Mesothelial cell of epicardium (in vitro differentiated cells): Measurements from ENCODE around the gene PRKG1. TPM values are rescaled to one million over a fixed set of nuclear protein-coding genes. Genes with fewer than 3 reads are reported as not detected.

Experiments
- DNase-seq, 2 experiments: peaks; one replicate each; pipeline ENCODE4 v3.0.0; 2021; ENCODE audit warnings: low spot score in 2 of 2; ENCODE audit not compliant: unreplicated experiment in 2 of 2
- H3K27ac Mint-ChIP-seq: 2 replicates; pipeline ENCODE4 v1.8.0; 2021; ENCODE audit warnings: mixed read lengths
- H3K27me3 Mint-ChIP-seq: 2 replicates; pipeline ENCODE4 v1.8.0; 2021; ENCODE audit warnings: low read depth, mixed read lengths
- H3K36me3 Mint-ChIP-seq: 2 replicates; pipeline ENCODE4 v1.8.0; 2021; ENCODE audit warnings: mixed read lengths
- H3K4me1 Mint-ChIP-seq: 2 replicates; pipeline ENCODE4 v1.8.0; 2021; ENCODE audit warnings: mixed read lengths
- H3K4me3 Mint-ChIP-seq: 2 replicates; pipeline ENCODE4 v1.8.0; 2021; ENCODE audit warnings: mild to moderate bottlenecking, moderate library complexity, mixed read lengths
- H3K9me3 Mint-ChIP-seq: 2 replicates; pipeline ENCODE4 v1.8.0; 2021; ENCODE audit warnings: mixed read lengths
- total RNA-seq: library from RNA; stranded (reverse); gene quantifications from 3 replicates; pipeline ENCODE4 v1.2.1, GENCODE V29; 2021
- TF ChIP-seq, protein P1 (sequence below): fragments of 200-600 bp; sonication (generic); IDR thresholded peaks from one replicate; pipeline ENCODE4 v1.5.0; 2021; ENCODE audit warnings: antibody characterized with exemption; ENCODE audit not compliant: unreplicated experiment

PRKG1 gene
- total RNA-seq, 1 donor from 2014 or later: 37.0 TPM

DNA sequence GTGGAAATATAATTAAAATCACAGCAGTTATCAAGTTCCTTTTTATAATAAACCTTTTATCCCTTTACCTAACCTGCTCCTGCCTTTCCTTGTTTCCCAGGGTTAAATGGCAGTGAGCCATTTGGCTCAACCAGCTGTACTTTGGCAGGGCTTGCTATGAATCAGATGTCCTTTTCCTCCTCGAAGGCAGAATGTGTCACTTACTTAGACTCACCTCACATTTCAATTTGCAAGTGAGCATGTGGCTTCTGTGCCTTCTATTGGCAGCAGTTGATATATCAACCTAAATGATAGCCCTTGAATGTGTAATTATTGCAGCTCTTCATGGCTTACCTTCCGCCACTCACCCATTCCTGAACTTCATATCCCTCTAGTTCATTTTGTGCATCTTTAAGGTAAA lies 323.4 kb downstream of the PRKG1 start:
- Mint-ChIP-seq H3K27me3 (no peaks in the 10 kb centered on the region), H3K27ac (peak overlapping the region; percentile 41), H3K9me3 (no peaks in the 10 kb centered on the region), H3K36me3 (no peaks in the 10 kb centered on the region), H3K4me1 (peaks cover 9% of the 10 kb centered on the region), H3K4me3 (no peak overlapping the region)
- no peak for DNase-seq
- TF ChIP-seq, protein P1, sequence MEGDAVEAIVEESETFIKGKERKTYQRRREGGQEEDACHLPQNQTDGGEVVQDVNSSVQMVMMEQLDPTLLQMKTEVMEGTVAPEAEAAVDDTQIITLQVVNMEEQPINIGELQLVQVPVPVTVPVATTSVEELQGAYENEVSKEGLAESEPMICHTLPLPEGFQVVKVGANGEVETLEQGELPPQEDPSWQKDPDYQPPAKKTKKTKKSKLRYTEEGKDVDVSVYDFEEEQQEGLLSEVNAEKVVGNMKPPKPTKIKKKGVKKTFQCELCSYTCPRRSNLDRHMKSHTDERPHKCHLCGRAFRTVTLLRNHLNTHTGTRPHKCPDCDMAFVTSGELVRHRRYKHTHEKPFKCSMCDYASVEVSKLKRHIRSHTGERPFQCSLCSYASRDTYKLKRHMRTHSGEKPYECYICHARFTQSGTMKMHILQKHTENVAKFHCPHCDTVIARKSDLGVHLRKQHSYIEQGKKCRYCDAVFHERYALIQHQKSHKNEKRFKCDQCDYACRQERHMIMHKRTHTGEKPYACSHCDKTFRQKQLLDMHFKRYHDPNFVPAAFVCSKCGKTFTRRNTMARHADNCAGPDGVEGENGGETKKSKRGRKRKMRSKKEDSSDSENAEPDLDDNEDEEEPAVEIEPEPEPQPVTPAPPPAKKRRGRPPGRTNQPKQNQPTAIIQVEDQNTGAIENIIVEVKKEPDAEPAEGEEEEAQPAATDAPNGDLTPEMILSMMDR: no peak

DNA sequence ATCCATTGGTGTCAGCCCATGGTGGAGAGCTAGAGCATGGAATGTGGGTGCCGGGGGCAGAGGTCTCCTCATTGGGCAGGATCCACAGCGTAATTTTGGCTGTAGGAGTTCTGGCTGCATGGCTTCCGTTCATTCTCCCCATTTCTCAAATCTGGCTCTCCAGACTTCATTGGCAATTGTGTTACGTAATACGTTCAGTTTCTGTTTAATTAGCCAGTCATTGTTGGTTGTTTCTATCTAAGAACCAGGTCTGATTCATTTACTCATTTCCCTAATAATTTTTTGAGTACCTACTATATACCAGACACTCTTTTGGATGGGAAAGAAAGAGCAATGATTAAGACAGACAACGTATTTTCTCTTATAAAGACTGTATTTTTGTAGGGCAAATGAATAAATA lies 325.6 kb downstream of the PRKG1 start:
- no peak overlapping the region for H3K27ac Mint-ChIP-seq
- TF ChIP-seq, protein P1: no peak
- no peaks in the 10 kb centered on the region for H3K36me3 Mint-ChIP-seq
- H3K4me3 Mint-ChIP-seq: no peak overlapping the region
- H3K4me1 Mint-ChIP-seq: peaks cover 8% of the 10 kb centered on the region
- no peaks in the 10 kb centered on the region for H3K27me3 Mint-ChIP-seq
- no peak for DNase-seq
- H3K9me3 Mint-ChIP-seq: no peaks in the 10 kb centered on the region

DNA sequence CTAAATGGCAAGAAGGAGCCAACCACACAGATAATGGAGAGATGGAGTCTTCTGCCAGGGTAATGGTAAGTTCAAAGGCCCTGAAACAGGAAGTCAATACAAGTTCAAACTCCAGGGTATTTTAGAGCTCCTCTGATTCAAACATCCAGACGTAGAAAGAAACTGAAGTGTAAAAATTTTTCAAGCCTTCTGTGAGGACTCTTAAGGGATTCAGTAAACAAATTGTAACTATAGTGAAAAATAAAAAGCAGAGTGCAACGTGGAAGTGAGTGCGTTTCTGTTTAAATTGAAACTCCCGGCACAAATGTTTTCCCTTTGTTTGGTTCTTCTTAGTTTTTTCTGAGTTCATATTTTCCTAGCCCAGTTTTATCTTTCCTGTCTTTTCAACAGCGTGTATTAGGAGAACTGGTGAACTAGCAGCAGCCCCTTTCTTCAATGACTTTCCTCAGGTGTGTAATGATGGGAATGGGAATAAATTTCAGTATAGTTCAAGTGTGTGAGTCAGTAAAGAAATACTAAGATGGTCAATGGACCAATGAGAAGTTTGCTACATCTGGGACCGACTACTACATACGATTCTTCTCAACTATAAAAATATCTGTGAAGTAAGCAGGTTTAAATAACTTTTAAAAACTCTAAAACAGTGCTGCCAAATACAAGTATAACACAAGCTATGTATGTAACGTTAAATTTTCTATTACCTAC lies 326.3 kb downstream of the PRKG1 start:
- peaks cover 8% of the 10 kb centered on the region for H3K4me1 Mint-ChIP-seq
- no peaks in the 10 kb centered on the region for H3K36me3 Mint-ChIP-seq
- H3K27ac Mint-ChIP-seq: no peak overlapping the region
- no peak overlapping the region for H3K4me3 Mint-ChIP-seq
- no peak for DNase-seq
- no peaks in the 10 kb centered on the region for H3K27me3 Mint-ChIP-seq
- H3K9me3 Mint-ChIP-seq: no peaks in the 10 kb centered on the region
- TF ChIP-seq, protein P1: no peak

DNA sequence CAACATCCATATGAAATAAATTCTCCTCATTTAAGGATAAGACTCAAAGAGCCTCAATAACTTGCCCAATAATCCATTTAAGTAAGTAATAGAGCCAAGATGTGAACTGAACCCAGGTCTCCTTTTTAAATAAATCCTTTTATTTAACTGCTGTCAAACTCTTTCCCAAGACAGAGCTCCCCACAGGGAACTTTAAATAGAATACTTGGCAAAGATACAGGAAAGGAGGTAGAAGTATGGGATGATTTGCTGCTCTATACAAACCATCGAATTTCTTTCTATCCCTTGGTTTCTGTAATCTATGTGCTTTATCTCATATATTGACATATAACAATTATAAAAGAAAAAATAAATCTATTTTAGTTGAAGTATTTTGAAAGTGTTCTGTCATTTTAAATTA lies 329.2 kb downstream of the PRKG1 start:
- no peak overlapping the region for H3K27ac Mint-ChIP-seq
- H3K9me3 Mint-ChIP-seq: peaks cover 4% of the 10 kb centered on the region
- H3K27me3 Mint-ChIP-seq: no peaks in the 10 kb centered on the region
- TF ChIP-seq, protein P1: no peak
- peaks cover 2% of the 10 kb centered on the region for H3K4me1 Mint-ChIP-seq
- DNase-seq: no peak
- no peak overlapping the region for H3K4me3 Mint-ChIP-seq
- peaks cover 6% of the 10 kb centered on the region for H3K36me3 Mint-ChIP-seq

DNA sequence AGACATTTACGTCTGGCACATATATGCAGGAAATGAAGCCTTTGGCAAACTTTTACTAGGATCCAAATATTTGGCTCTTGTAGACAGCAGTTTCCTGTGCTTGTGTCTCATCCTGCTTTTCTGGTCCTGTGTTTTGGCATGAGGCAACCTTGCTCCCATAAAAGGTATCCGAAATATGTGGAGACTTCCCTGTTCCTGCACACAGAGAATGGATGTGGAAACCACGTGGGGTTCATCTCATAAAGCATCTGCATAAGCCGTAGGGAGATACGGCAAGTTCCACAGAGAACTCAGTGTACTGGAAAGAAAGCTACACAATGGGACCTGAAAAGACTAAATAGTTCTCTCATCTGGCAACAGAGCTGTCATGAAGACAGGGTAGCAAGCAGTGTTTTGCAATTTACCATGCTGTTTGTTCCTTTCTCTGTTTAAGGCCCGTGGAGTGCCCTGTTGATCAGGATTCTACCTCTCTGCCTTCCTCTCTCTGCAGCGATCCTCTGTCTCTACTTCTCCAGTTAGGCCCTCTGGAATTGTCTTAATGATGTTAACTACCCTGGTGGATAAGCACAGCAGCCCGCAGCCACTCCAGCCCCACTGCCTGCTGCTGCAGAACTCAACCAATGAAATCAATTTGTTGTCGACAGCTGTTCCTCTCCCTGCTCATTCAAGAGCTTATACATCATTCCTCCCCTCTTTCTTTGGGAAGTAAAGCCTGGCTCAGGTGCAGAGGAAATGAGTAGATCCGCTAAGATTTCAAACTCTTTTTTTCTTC lies 331.5 kb downstream of the PRKG1 start:
- peaks cover 4% of the 10 kb centered on the region for H3K9me3 Mint-ChIP-seq
- peaks cover 8% of the 10 kb centered on the region for H3K36me3 Mint-ChIP-seq
- H3K4me3 Mint-ChIP-seq: no peak overlapping the region
- TF ChIP-seq, protein P1: no peak
- H3K27ac Mint-ChIP-seq: no peak overlapping the region
- H3K4me1 Mint-ChIP-seq: peaks cover 2% of the 10 kb centered on the region
- DNase-seq: no peak
- no peaks in the 10 kb centered on the region for H3K27me3 Mint-ChIP-seq
